GM18526 (cell line): ENCODE measurements around the gene PTPN2.

ENCODE experiments used
- POLR2A ChIP-seq: IDR thresholded peaks from 3 replicates; pipeline ENCODE4 v1.6.1; 2011; ENCODE audit not compliant: insufficient read length; ENCODE audit errors: extremely low read depth

The PTPN2 gene

DNA sequence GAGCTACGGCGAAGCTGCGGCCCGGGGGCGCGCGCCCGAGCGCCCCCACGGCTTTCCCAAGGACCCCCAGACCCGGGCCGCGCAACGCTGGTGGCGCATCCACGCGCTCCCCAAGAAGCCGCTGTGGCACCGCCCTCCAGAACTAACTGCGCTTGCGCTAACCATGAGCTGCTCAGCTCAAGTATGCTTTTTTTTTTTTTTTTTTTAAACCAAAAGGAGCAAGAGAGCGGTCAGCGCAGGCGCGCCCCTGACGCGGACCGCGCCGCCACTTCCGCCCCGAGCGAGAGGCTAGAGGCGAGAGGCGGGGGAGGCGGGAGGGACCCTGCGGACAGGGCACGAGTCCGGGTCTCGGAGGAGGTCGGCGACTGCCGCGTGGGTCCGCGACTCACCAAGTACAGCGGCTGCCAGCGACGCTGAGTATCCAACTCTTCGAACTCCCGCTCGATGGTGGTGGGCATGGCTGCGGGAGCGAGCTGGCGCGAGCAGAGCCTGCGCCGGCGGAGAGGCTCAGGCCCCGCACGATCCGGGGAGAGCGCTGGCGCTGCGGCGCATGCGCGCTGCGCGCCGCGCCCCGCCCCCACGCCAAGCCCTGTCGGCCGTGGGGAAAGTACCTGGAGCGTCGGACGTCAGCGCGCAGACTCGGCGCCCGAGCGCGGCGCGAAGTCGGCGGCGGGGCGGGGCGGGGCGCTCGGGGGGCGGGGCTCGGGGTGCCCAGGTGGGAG lies at the start of gene PTPN2:
PTPN2 (minus strand) TSS at position 554 of the 722 bp plus-strand sequence; CDS start at position 458, 96 bp downstream.
- TF ChIP-seq POLR2A = peak; percentile 98

DNA sequence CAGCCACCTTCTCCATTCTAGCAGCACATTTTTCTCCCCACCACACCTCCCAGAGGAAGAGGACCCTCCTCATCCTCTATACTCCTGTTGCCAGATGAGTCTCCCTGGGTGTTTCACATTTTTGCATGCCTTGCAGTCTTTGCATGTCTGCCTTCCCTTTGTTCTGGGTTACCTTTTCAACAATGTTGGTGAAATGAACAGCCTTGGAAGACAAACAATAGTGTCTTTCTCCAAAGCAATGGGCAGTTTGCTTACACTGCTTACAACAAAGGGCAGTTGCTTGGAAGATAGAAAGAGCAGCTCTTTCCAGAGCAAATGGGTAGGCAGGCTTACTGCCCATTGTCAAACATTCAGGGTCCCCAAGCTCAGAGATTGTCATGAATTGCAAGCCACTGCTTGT lies 49.3 kb upstream of the PTPN2 start:
- no peak for TF ChIP-seq POLR2A

DNA sequence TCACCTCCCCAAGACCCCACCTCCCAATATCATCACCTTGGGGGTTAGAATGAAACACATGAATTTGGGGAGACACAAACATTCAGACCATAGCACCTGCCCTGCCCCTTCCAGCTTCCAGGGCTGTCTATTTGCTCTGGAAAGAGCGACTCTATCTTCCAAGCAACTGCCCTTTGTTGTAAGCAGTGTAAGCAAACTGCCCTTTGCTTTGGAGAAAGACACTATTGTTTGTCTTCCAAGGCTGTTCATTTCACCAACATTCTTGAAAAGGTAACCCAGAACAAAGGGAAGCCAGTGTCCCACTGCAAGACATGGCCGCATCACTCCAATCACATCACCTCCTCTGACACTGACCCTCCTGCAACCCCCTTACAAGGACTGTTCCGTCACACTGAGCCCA lies 46.9 kb upstream of the PTPN2 start:
- no peak for TF ChIP-seq POLR2A

DNA sequence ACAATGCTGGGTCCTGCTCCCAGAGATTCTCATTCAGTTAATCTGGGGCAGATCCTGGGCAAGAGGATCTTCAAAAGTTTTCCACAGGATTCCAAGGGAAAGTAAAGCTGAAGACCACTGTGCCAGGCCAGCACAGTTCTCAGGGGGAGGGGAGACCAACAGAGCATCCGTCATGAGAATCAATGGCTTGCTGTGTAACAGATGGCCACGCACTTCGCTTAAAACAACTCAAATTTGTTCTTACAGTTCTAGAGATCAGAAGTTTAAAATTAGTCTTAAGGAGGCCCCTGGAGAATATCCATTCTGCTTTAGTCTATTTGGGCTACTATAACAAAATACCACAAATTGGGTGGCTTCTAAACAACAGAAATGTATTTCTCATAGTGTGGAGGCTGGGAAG lies 46.3 kb upstream of the PTPN2 start:
- no peak for TF ChIP-seq POLR2A

DNA sequence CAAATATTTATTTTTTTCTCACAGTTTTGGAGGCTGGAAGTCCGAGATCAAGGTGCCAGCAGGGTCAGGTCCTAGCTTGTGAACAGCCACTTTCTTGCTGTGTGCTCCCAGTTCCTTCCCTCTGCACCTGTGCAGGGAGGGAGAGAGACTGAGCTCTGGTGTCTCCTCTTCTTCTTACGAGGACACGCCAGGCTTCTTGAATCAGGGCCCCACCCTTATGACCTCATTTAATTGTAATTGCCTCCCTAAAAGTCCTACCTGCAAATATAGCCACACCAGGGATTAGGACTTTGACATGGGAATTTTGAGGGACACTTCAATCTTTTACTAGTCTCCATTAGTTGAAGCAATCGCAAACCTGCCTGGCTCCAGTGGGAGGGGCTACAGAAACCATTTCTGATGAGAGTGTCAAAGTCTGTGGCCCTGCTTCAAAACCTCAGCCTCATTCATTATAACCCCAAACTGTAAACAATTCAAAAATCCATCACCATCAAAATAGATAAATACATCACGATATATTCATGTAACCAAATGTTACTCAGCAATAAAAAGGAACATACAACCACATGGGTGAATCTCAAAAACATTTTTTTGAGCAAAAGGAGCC lies 45.5 kb upstream of the PTPN2 start:
- no peak for TF ChIP-seq POLR2A

DNA sequence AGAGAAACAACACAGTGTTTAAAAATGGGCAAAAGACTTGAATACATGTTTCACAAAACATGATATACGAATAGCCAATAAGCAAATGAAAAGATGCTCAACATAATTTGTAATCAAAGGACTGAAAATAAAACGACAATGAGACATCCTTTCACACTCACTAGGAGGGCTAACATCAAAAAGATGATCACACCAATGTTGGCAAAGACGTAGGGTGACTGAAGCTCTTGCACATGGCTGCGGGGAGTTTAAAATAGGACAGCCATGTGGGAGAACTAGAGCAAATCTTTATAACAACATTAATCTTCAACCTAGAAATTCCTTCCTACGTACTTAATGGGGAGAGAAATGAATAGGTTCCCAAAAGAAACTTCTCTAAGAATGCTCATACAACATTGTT lies 44.6 kb upstream of the PTPN2 start:
- no peak for TF ChIP-seq POLR2A

DNA sequence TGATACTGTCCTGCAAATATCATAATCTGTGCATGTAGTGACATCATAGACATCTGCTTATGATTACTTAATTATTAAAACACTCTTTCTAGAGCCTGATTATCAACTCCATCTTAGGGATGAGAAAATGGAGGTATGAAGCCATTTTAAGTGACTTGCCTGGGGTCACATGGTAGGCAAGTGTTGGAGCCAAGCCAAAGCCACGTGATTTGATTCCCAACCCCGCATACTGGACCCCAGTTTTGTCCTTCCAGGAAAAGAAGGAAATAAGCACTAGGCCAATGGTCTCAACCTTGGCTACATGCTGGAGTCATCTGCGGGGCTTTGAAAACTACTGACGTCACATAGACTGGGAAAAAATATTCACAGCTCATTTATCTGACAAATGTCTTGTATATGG lies 44.2 kb upstream of the PTPN2 start:
- no peak for TF ChIP-seq POLR2A

DNA sequence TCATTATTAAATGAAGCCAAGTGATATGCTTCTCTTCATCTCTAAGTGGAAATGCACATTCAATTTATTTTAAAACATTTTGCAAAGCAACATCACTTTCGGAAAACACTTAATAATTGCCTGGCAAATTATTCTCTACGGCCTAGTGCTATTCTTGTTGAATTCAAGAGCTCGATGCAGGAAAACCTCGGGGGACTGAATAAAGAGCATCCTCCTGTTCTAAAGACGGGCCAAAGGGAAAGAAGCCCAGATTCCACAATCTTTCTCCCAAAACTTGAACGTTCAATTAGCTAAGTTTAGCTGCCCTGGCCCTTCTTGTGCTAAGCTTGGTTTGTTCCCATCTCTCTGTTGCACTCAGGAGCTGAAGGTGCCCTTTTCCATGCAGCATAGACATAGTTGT lies 40.6 kb upstream of the PTPN2 start:
- TF ChIP-seq POLR2A = no peak

DNA sequence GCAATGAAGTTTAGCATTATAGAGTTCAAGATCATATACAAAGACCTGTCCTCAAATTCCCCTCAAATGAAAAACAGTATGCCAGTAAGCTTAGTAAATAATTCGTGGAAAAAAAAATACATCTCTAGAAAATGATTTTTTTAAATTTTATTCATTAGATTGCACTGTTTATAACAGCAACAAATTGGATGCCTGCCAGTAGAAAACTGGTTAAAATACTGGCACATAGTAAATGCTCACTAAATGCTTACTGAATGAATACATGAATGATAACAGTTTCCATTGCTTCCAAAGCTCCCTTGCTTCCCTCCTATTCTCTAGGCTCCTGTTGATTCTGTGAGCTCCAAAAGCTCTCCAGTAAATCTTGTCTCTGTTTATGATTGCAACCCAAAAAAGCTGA lies 38.2 kb upstream of the PTPN2 start:
- TF ChIP-seq POLR2A = no peak

DNA sequence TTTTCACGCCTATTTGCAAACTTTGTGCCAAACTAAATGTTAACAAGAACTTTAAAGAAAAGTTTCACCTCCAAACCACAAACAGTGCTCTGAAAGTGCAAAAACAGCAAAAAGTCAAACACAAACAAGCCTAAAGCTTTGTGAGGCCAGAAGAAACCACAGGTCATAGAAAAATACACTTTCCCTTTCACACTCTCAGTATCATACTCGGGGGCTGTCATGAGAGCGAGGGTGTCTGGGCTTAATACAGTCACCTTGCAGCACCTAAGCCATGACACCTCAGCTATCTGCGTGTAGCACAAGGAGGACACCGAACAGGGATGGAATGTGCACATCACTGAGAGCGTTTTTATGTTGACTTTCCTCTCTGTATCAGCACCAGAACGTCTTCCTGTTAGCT lies 37.1 kb upstream of the PTPN2 start:
- TF ChIP-seq POLR2A = no peak

DNA sequence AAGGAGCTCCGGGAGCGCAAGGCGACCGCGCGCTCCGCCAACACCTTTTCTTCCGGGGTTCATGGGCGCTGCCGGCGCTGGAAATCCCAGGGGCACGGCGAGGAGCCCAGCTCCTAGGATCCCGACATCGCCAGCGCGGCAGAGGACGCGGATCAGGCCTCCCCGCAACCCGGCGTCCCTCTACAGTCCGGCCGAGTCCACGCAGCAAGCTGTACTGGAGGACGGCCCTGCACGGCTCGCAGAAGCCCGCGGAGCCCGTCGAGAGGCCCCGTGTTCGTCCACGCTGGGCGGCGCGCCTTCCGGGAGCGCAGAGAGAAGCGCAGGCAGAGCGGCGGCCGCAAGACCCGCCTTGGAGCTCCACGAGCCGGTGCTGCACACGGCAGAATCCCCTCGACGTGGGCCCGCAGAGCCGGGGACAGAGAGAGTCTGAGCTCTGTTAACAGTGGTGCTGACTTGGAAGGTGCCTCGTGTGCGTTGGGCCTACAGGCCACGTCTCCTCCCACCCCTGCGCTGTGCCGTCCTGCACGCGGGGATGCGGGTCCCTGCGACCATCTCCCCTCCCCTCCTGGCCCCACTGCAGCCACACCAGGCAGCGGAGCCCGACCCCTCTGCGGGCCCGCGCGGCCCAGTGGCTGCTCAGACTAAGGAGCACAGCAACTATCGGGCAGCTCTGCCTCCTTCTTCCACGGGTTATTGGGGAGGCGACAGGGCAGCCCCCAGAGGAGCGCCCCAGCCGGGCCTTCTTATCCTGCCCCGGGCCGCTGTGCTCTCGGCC lies 28.1 kb upstream of the PTPN2 start:
- TF ChIP-seq POLR2A = no peak

DNA sequence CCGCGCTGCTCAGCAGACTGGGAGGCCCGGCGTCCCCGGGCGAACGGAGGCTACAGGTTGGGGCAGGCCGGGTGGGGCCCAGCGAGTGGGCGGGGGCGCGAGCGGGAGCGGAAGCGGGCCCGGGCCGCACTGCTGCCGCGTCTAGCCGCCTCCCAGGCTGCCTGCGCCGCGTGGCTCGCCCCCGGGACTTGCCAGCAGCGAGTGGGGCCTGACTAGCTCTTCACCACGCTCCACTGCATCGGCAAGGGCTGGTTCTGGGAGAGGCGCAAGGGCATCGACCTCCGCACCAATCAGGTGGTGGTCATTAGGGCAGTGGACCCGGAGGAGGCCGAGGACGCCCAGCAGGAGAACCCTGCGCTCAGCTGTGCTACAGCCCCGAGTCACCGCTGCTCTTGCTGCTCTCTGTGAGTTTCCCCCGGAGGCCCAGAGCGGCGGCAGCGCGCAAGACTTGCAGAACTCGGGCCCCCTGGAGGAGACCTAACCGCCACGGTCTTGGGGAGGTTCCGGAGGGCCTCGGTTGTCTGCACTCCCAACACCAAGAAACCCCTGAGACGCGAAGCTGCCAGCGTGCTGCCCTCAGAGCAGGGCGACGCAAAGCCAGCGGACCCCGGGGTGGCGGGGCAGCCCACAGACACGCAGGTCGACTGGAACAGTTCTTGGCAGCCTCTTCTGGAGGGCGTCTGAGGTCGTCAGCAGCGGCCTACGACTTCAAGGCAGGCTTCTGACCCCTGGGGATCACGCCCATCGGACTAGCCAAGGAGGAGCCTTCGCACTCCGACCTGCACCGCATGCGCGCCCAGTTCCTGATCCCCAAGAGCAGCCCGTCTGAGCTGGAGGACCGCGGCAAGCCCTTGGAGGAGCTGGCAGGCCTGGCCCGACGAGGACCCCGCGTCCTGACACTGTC lies 27.2 kb upstream of the PTPN2 start:
- TF ChIP-seq POLR2A = no peak

DNA sequence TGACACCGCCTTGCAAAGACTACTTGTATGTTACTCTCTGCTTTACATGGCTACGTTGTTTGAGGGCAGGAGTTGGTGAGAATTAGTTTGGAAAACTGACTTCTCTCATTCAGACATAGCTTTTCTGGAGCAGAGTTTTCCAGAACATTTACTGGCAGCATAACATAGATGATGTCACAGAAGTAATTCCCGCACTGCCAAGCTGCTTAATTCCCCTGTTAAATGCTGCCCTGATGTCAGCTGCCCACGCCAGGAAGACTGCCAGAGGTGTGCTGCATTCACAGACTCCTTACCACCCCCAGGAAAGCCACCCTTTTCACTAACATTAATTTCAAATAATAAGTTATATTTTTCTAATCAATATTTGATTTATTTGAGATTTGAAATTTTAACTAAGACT lies 24.7 kb upstream of the PTPN2 start:
- no peak for TF ChIP-seq POLR2A

DNA sequence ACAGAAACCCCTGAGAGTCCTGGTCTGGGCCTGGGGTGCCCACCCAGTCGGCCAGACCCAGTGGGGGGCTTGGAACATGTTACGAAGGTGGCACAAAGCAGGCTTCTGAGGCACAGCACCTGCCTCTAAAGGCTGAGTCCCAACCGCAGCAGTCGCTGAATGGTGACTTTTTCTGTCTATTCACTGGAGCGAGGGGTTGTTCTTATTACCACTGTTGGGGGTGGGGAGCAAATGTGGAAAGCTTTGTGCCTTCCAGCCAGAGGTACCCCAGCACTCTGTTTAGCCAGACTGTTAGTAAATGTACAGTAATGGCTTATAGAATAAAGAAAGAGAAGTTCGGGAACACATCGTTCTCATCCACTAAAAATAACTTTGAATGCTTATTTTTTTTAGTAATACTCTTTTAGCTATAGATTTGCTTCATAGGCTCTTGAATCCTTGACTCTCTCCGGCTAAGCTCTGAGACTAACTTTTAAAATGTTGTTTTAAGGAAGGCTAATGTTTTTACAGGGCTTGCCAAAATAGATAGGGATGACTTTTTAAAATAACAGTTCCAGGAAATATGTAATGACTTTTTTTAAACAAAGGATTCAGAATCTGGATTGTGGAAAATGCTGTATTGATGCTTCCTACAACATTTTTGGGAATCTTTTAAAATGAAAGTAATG lies 23.4 kb upstream of the PTPN2 start:
- no peak for TF ChIP-seq POLR2A

DNA sequence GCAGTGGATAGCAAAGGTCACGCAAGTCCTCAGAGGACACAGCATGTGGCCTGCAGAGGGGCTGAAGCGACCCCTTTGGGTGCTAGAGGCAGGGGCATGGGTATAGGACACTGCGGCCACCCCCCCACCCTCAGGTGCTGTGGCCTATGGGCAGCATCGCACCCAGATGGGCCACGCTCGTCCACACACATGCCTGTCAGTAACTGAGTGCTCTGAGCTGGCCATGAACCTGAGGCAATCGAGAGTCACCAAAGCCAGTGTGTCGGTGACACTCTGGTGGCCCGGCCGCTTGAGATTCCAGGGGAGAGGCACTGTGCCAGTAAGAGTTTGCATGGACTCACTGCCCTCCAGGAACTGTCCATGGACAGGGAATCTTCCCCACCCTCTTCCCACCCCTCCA lies 22.7 kb upstream of the PTPN2 start:
- TF ChIP-seq POLR2A = no peak
